AML-193 (cell line): ENCODE measurements around the gene COL9A2.
A peak's percentile ranks its signal among the peaks of the same experiment; 100 is the strongest.
"Not testable (repeated sequence)": the region's sequence is repeated elsewhere in the genome, so short reads cannot be mapped to it uniquely, and the experiment has no call there.

Source experiments
- DNase-seq, 2 experiments: peaks; one replicate each; lab custom pipeline; 2025; lab: John Stamatoyannopoulos, UW

The COL9A2 gene

DNA sequence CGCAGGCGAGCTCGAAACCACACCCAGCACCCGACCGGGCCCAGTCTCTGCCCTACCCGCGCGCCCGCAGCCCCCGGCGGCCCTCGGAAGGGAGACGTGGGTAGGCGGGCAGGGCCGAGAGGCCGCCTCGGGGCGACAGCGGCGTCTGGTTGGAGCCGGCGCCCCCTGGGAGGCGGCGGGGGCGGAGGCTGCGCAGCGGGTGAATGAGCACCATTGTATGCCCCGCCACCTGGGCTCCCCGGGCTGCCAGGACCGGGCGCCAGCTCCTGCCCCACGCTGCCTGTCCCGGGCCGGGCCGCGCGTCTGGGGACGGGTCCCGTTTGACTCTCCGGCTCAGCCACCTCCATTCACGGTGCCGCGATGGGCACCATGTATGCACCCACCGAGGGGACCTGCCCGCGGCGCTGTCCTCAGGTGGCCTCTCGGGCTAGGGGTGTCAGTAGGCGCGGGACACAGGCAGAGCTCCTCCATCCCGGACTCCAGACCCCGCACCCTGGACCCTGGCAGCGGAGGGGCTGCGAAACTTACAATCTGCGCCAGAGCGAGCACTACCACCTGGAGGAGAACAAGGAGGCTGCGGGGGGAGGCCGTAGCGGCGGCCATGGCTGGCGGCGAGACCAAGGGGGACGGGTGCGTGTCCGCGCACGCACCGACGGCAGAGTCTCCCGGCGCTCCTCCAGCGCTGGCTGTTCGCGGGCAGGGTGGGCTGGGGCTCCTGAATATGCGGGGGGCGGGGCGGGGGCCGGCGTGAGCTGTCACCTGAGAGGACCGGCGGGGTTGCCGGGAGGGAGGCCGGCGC is at the start of gene COL9A2:
COL9A2 (minus strand) TSS at position 692 of the 799 bp plus-strand sequence; CDS start at position 603, 89 bp downstream.
- DNase-seq: no peak

DNA sequence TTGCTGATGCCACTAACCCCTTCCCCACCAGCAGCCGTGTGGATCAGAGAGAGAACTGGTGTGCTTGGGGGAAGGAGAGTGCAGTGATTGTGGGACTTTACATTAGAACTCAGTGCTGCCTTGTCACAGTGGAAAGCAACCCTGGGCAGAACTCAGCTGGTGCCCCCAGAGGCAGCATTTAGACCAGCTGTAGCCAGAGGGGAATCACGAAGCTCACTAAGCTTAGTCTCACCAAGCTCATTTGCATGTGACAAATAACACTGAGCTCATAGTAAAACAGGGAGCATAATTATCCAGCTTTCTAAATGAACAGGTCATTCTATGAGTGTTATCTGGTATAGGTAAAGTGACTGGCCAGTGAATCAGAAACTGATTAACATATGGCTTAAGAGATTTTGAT is 46.6 kb upstream of the COL9A2 start:
- no peak for DNase-seq

DNA sequence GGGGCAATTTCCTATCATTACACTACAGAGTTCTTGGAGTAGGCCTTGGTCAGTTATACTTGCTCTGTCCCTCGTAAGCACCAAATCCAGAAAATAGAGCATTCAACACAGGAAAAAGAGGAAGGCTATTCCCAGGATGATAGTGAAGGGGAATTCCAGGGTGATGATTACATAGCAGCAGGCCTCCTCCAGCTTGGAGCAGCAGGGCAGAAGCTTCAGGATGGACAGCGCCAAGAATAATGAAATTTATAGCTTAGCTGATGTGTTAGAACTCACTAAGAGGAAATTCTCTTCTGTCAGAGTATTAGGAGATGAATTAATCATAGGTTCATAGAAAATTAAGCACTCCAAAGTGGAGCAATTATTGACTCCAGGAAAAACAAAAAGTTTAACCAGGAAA is 45.6 kb upstream of the COL9A2 start:
- DNase-seq: no peak

DNA sequence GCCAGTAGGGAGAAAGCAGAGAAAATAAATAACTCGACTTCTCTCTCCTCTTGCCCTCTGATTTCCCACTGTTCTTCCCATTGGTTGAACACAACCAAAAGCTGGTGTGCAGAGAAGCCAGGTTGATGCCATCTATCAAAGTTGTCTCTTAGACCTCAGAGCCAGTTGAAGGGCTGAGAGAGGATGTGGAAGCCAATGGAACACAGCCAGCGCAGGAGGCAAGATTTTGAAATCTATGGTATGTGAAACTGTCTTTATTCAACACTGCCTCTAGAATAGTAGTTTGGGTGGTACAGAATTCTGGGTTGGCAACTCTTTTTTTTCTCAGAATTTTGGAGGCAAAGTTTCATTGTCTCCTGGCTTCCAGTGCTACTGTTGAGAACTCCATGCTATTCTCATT is 45.1 kb upstream of the COL9A2 start:
- DNase-seq: no peak

- DNase-seq: no peak
These were observed 44.6 kb upstream of the COL9A2 start for GRCh38 chr1:40361637-40362036.

DNA sequence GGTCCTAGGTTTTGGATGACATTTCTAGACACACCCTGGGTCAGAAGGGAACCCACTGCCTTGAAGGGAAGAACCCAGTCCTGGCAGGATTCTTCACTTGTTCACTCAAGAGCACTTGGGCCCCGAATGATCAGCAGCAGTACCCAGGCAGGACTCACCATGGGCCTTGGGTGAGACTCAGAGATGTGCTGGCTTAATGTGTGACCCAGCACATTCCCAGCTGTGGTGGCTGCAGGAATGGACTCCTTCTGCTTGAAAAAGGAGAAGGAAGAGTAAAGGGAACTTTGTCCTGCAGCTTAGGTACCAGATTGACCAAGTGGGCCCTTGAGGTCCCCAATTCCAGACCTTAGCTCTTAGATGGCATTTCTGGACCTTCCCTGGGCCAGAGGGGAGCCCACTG is 44.1 kb upstream of the COL9A2 start:
- DNase-seq: no peak

GRCh38 chr1:40360631-40361030 is 43.5 kb upstream of the COL9A2 start:
- DNase-seq: no peak

DNA sequence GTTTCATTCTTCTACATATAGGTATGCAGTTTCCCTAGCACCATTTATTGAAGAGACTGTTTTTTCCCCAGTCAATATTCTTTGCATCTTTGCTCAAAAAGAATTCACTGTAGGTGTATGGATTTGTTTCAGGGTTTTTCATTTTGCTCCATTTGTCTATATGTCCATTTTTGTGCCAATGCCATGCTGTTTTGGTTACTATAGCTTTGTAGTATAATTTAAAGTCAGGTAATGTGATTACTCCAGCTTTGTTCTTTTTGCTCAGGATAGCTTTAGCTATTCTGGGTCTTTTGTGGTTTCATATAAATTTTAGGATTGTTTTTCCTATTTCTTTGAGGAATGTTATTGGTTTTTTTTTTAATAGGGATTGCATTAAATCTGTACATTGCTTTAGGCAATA is 40.5 kb upstream of the COL9A2 start:
- DNase-seq: no peak

GRCh38 chr1:40353082-40353481 is 36.0 kb upstream of the COL9A2 start:
- DNase-seq: no peak

DNA sequence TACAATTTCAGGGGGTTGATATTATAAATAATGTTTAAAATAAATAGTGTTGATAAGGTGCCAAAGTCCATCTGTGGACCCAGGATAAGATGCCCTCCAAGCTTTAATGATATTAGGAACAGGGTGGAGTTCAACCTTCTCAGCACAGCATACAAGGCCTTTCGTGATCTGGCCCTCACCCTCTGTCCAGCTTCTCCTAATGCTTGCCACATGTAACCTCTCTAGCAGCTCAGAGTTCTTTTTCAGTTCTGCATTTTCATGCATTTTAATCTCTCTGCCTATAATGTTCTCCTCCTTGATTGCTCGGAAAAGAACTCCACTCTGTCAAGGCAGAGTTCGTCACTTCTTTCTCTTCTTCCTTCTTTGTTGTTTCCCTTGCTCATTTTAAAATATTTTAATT is 35.0 kb upstream of the COL9A2 start:
- DNase-seq: no peak

DNA sequence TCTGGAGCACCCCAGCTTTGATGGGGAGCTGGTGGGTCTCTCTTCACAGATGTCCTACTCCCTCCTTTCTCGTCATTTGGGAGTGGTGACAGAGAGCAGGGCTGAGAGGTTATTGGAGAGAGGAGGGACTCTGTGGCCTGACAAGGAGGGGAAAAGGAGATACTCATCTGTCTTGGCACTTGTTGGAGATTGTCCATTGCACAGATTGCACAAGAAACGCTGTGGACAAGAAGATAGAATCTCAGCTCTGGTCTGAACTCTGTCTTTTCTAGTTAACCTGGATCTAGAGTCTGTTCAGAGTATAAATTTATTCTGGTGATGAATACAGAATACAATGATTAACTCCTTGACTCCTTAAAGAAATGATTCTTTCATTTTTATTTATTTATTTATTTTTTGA is 34.0 kb upstream of the COL9A2 start:
- no peak for DNase-seq

DNA sequence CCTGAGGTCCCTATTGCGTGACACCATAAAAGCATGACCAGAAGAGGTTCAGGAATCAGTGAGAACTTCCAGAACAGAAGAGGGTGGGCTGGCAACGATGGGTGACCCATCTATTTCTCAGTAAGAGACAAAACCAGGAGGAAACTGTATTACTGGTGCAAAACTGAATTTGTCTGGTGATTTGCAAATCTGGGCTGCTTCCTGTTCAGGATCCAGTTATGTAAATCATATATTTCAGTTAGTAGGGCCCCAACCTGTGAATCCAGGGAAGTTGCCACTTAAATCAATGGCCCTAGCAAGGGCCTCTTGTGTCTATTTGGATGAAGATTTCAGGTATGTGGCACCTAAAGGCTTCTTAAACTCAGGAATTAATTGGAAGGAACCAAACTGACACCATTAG is 33.3 kb upstream of the COL9A2 start:
- DNase-seq: no peak

GRCh38 chr1:40344597-40344996 is 27.5 kb upstream of the COL9A2 start:
- DNase-seq: peak; percentile 48 to 53

- DNase-seq: not testable (repeated sequence)
These were observed 25.3 kb upstream of the COL9A2 start for GRCh38 chr1:40342381-40342717.

DNA sequence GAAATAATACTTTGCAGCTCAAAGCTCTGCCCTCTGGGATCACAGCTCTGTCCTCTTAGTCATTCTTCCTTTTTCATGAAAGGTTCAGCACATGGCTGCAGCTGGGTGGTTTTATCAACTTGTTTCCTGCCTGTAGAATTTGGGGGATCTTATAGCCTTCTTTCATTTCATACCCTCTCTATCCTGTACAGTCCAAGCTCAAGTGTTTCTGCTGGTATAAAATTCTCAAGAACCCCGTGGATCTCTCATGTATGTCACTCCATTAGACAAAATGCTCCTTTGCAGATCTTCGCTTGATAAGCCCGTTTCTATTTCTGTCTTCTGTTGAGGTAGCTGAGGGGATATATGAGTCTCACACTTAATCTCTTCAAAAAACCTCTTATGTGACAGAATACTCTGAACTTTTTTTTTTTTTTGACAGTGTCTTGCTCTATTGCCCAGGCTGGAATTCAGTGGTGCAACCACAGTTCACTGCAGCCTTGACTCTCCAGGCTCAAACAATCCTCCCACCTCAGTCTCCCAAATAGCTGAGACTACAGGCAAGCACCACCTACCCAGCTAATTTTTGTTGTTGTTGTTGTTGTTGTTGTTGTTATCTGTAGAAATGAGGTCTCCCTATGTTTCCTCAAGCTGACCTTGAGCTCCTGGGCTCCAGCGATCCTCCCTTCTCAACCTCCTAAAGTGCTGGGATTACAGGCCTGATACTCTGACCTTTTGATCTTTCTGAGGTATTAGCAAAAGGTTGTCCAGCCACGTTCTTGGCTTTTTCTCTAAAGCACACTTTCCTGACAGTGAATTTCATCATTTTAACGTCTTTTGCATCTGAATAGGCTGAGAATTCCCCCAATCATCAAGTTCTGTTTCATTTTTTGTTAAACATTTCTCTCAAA is 24.6 kb upstream of the COL9A2 start:
- peak; percentile 6 to 25 for DNase-seq

DNA sequence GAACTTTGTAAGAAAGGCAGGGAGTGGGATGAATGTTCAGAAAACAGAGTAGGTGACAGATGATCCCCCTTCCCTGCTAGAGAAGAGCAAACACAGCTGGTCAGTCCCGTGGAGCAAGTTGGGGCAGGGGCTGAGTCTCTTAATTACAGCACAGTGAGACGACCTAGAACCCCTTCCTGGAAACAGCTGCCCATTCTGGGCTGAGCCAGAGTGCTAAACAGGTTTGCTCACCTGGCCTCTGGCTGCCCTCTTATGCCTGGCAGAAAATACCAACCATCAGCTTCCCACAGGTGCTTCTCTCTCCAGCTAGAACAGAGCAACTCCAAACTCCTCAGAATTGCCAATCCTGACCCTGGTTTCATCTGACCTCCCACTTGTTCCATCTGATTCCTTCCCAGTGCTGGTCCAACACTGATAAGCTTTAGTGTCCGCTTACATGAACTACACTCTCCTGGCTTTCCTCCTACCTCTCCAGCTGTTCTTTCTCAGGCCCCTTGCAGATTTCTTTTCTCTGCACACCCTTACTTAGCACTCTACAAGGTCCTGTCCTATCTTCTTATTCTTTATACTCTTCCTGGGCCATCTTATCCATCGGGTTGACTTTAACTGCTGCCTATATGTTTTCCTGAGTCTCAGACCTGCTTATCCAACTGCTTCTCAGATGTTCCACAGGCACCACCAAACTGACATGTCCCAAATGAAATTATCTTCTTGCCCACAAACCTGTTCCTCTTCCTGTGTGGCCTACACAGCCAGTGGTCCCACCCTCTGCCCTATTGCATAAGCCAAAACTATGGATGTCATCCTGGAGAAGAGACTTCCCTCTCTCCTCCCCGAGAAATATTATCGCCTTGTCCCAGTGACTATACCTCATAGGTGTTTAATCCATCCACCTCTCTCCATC is 22.6 kb upstream of the COL9A2 start:
- peak in 1 of 2 experiments; percentile 4 for DNase-seq

DNA sequence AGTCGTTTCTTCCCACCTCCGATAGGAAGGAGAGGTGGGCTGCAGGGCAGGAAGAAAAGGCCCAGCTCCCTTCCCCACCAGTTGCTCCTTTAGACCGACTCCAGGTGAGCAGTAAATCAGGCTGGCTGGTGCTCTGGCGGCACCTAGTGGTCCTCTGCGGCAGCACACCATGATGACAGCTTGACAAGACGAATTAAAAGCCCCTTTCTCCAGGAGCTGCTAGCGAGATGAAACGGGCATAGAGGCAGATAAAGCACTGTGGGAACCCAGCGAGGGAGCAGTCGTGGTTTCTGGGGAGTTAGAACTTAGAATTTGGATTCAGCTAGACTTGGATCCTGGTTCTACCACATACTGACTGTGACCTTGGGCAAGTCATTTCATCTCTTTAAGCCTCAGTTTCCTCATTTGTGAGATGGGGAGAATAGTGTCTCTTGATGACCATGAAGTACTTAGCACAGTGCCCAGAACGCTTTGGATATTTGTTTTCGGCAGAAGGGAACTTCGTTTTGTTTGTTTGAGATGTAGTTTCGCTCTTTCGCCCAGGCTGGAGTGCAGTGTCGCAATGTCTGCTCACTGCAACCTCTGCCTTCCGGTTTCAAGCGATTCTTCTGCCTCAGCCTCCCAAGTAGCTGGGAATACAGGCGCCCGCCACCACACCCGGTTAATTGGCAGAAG is 21.8 kb upstream of the COL9A2 start:
- DNase-seq: peak; percentile 48 to 69

- no peak for DNase-seq
These were observed 20.4 kb upstream of the COL9A2 start for GRCh38 chr1:40337443-40337842.

- no peak for DNase-seq
These were observed 15.6 kb upstream of the COL9A2 start for GRCh38 chr1:40332695-40333094.

DNA sequence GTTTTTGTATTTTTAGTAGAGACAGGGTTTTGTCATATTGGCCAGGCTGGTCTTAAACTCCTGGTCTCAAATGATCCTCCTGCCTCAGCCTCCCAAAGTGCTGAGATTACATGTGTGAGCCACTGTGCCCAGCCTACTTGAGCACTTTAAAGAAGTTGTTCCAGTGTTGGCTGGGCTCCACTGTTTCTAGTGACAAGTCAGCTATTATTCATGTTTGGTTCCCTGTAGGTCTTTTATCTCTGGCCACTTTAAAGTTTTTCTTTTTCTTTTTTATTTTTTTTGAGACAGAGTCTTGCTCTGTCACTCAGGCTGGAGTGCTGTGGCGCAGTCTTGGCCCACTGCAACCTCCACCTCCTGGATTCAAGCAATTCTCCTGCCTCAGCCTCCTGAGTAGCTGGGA is 14.3 kb upstream of the COL9A2 start:
- not testable (repeated sequence) for DNase-seq

DNA sequence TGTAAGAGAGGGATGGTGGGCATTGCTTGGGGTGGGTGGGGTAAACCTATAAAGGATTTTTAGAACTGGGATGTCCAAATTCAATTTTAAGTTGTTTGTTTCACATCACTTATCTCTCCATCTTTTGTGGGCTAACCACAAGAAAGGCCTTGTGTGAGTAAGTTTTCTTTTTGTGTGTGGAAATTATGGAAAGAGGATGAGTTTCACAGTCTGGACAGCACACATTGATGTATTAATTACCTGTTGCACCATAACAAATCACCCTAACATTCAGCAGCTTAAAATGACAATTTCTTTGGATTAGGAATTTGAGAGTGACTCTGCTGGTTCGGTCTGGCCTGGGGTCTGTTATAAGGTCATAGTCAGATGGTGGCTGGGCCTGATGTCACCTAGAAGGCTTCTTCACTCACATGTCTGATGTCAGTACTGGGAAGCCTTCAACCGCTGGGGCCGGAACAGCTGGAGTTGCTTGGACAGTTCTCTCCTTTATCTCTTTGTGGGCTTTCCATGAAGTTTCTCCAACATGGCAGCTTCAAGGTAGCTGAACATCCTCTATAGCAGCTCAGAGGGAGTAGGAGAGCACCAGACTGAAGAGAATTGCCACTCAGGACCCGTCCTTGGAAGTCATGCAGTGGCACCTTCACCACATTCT is 2.0 kb upstream of the COL9A2 start:
- no peak for DNase-seq
